ENCODE results near the gene RBM39. TPM values are rescaled to one million over a fixed set of nuclear protein-coding genes. Genes with fewer than 3 reads are reported as not detected.

Gene RBM39
- total and polyA plus RNA-seq, 2 donors: 449 to 830 TPM

DNA sequence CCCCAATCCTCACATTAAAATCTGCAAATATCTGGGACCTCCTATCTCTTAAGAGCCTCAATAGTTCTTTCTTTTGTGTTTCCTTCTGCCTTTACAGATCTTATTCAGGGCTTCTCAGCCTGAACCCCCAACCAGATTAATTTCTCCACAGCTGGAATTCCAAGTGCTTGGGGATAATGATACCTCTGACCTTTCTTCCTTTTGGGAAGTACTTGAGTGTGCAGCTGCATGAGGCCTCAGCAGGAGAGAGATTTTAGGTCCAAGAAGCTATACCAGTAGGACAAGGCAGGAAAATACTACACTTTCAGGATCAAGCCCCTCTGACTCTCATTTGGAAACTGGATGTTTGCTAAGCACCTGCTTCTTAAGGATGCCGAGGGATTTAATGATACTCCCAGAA, 32.3 kb upstream of the RBM39 start:
- H3K4me3 ChIP-seq (ENCODE audit: low read length in 2 of 2): no peak overlapping the region
- H3K9me3 ChIP-seq (ENCODE audit: control insufficient read depth in 2 of 2, insufficient read depth in 1 of 2, low read length in 1 of 2): peaks cover 0 to 13% of the 10 kb centered on the region in 2 donors
- 100% methylated on average over 1 of the region's 1 CpG for WGBS
- no peaks in the 10 kb centered on the region for H3K27me3 ChIP-seq (ENCODE audit: control insufficient read depth in 2 of 2, insufficient read depth in 1 of 2, low read length in 1 of 2)
- H3K36me3 ChIP-seq (ENCODE audit: control insufficient read depth in 2 of 2, insufficient read depth in 2 of 2, low read length in 1 of 2): peaks cover 0 to 12% of the 10 kb centered on the region in 2 donors
- H3K27ac ChIP-seq (ENCODE audit: low read depth in 1 of 2, low read length in 1 of 2): no peak overlapping the region
- peaks cover 32 to 52% of the 10 kb centered on the region in 2 donors for H3K4me1 ChIP-seq (ENCODE audit: control insufficient read depth in 2 of 2, insufficient read depth in 2 of 2, low read length in 2 of 2)
- DNase-seq (ENCODE audit: low read depth in 6 of 9, low spot score in 9 of 9): no peak

DNA sequence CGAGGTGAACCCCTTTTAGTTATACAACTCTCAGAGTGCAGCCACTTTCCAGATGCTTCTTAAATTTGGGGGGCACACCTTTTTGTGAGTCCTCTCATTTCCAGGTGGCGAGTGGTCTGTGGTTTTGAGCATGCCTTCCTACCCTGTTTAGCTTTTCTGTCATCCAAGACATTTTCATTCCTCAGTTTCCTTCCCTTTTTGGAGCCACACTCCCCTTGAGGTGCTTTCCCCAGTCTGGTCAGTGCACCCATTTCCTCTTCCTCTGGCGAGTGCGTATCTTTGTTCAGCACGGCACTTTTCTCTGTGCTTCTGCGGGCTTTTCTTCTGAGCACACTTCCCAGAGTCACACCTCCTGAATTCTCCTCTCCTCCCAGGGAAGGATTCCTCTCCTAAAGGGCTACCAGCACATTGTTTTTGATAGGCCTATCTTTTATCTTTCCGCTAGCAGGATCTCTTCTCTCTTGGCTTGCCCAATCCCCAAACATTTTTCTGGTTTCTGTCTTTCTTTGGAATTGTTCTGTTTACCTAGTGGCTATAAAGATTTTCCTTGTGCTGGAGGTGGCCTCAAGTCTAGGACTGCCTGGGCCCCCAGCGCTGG, 31.2 kb upstream of the RBM39 start:
- Histone ChIP-seq H3K27ac (ENCODE audit: low read depth in 1 of 2, low read length in 1 of 2) (peak overlapping the region; percentile 52 to 78), H3K9me3 (ENCODE audit: control insufficient read depth in 2 of 2, insufficient read depth in 1 of 2, low read length in 1 of 2) (peaks cover 0 to 13% of the 10 kb centered on the region in 2 donors), H3K27me3 (ENCODE audit: control insufficient read depth in 2 of 2, insufficient read depth in 1 of 2, low read length in 1 of 2) (no peaks in the 10 kb centered on the region), H3K4me1 (ENCODE audit: control insufficient read depth in 2 of 2, insufficient read depth in 2 of 2, low read length in 2 of 2) (peaks cover 40 to 61% of the 10 kb centered on the region in 2 donors), H3K36me3 (ENCODE audit: control insufficient read depth in 2 of 2, insufficient read depth in 2 of 2, low read length in 1 of 2) (peaks cover 0 to 4% of the 10 kb centered on the region in 2 donors), H3K4me3 (ENCODE audit: low read length in 2 of 2) (peak overlapping the region; percentile 74 to 82)
- DNase-seq (ENCODE audit: low read depth in 6 of 9, low spot score in 9 of 9): peak in 3 of 9 donors; percentile 26 to 56 (median 29)
- WGBS: 16% methylated on average over 8 of the region's 8 CpGs

DNA sequence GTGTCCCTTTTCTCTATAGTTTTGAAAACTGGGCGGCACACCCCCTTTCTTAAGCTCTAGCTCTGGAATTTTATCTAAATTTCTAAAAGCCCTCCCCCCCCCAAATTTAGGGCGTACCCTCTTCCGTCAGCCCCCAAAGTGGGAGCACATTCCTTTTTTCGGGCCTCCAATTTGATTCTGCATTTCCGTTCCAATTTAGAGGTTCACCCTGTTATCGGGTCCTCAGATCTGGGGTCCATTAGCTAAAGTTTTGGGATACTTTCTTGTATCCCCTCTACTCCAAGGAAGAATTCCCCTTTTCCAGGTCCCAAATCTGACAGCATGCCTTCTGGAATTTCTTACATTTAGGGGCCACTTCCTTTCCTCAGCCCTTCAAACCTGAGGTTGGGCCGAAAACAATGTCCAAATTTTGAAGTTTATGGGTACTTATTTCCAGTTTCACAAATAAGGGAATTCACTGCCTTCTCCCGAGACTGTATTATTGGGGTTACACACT, 30.6 kb upstream of the RBM39 start:
- WGBS: 3% methylated on average over 8 of the region's 8 CpGs
- peaks cover 0 to 4% of the 10 kb centered on the region in 2 donors for H3K36me3 ChIP-seq (ENCODE audit: control insufficient read depth in 2 of 2, insufficient read depth in 2 of 2, low read length in 1 of 2)
- peak in 1 of 9 donors; percentile 14 for DNase-seq (ENCODE audit: low read depth in 6 of 9, low spot score in 9 of 9)
- no peaks in the 10 kb centered on the region for H3K27me3 ChIP-seq (ENCODE audit: control insufficient read depth in 2 of 2, insufficient read depth in 1 of 2, low read length in 1 of 2)
- H3K4me1 ChIP-seq (ENCODE audit: control insufficient read depth in 2 of 2, insufficient read depth in 2 of 2, low read length in 2 of 2): peaks cover 40 to 65% of the 10 kb centered on the region in 2 donors
- peaks cover 0 to 13% of the 10 kb centered on the region in 2 donors for H3K9me3 ChIP-seq (ENCODE audit: control insufficient read depth in 2 of 2, insufficient read depth in 1 of 2, low read length in 1 of 2)
- peak overlapping the region; percentile 78 to 92 for H3K27ac ChIP-seq (ENCODE audit: low read depth in 1 of 2, low read length in 1 of 2)
- peak overlapping the region; percentile 74 to 82 for H3K4me3 ChIP-seq (ENCODE audit: low read length in 2 of 2)

DNA sequence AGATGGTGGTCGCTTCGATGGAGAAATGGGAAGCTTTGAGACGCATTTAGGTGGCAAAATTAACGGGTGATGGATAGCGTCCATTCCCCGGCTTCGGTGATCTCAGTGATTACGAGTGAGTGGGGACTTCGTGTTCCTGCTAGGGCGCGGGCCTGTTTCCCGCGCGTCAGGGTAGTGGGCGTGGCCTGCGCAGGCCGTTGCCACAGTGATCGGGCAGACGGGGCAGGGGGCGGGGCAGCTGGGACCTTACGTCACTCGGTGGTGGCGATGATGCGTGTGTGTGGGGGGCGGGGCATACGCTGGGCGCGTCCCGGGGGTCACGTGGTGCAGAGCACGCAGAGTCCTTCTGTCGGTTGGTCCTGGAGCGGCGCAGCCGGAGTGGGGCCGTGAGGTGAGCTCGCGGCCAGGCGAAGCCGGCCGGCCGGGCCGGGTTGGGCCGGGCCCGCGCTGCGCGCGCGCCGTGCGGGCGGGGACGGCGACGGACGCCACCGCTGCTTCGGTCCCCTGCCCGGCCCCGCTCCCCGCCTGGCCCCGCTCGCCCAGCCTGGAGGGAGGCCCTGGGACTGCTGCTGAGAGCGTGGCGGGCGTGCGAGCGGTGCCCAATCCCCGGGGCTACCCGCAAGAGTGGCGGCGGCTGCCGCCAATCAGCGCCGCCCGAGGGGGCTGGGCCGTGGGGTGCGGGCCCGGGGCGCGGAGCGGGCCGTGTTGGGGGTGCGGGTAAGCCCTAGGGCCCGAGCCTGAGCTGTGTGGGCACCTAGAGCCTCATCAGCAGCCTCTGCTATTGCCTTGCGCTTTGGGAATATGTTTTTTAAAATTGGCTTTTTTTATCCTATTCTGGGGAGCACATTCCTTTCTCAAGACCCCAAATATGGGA, 29.9 kb upstream of the RBM39 start, which contains the start of gene PHF20:
Gene PHF20 (plus strand): TSS at position 327 of the 874 bp plus-strand sequence. CDS start 29,508 bp downstream, outside the sequence.
- H3K4me3 ChIP-seq (ENCODE audit: low read length in 2 of 2): peak within 1 kb of the TSS; percentile 74 to 82
- WGBS: 5% methylated on average over 87 of the region's 87 CpGs

DNA sequence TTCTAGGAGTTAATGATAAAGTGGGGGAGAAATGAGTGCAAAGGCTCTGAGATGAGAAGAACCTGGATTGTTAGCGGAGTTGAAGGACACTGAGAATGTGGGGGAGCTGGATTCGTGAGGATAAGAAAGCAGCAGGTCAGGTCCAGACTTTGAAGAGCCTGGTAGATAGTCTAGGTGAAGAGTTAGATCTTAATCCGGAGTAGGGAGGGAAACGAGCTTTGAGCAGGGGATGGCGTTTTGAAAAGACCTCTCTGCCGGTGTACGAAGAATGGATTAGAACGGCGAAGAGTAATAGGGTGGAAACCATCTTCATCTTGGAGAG, 29.3 kb upstream of the RBM39 start:
- peaks cover 30 to 60% of the 10 kb centered on the region in 2 donors for H3K4me1 ChIP-seq (ENCODE audit: control insufficient read depth in 2 of 2, insufficient read depth in 2 of 2, low read length in 2 of 2)
- H3K36me3 ChIP-seq (ENCODE audit: control insufficient read depth in 2 of 2, insufficient read depth in 2 of 2, low read length in 1 of 2): peaks cover 0 to 4% of the 10 kb centered on the region in 2 donors
- H3K9me3 ChIP-seq (ENCODE audit: control insufficient read depth in 2 of 2, insufficient read depth in 1 of 2, low read length in 1 of 2): peaks cover 0 to 13% of the 10 kb centered on the region in 2 donors
- peak overlapping the region; percentile 73 to 83 for H3K27ac ChIP-seq (ENCODE audit: low read depth in 1 of 2, low read length in 1 of 2)
- H3K4me3 ChIP-seq (ENCODE audit: low read length in 2 of 2): peak overlapping the region; percentile 8 to 82
- no peaks in the 10 kb centered on the region for H3K27me3 ChIP-seq (ENCODE audit: control insufficient read depth in 2 of 2, insufficient read depth in 1 of 2, low read length in 1 of 2)
- WGBS: 92% methylated on average over 9 of the region's 9 CpGs
- DNase-seq (ENCODE audit: low read depth in 6 of 9, low spot score in 9 of 9): no peak

More for the DNA sequence above, 29.9 kb upstream of the RBM39 start, which contains the start of gene PHF20:
- peaks cover 0 to 13% of the 10 kb centered on the region in 2 donors for H3K9me3 ChIP-seq (ENCODE audit: control insufficient read depth in 2 of 2, insufficient read depth in 1 of 2, low read length in 1 of 2)
- H3K4me1 ChIP-seq (ENCODE audit: control insufficient read depth in 2 of 2, insufficient read depth in 2 of 2, low read length in 2 of 2): peaks cover 36 to 63% of the 10 kb centered on the region in 2 donors
- H3K27me3 ChIP-seq (ENCODE audit: control insufficient read depth in 2 of 2, insufficient read depth in 1 of 2, low read length in 1 of 2): no peaks in the 10 kb centered on the region
- H3K36me3 ChIP-seq (ENCODE audit: control insufficient read depth in 2 of 2, insufficient read depth in 2 of 2, low read length in 1 of 2): peaks cover 0 to 4% of the 10 kb centered on the region in 2 donors
- peak; percentile 87 to 99 (median 93) for DNase-seq (ENCODE audit: low read depth in 6 of 9, low spot score in 9 of 9)
- H3K27ac ChIP-seq (ENCODE audit: low read depth in 1 of 2, low read length in 1 of 2): peak within 1 kb of the TSS; percentile 83 to 92

DNA sequence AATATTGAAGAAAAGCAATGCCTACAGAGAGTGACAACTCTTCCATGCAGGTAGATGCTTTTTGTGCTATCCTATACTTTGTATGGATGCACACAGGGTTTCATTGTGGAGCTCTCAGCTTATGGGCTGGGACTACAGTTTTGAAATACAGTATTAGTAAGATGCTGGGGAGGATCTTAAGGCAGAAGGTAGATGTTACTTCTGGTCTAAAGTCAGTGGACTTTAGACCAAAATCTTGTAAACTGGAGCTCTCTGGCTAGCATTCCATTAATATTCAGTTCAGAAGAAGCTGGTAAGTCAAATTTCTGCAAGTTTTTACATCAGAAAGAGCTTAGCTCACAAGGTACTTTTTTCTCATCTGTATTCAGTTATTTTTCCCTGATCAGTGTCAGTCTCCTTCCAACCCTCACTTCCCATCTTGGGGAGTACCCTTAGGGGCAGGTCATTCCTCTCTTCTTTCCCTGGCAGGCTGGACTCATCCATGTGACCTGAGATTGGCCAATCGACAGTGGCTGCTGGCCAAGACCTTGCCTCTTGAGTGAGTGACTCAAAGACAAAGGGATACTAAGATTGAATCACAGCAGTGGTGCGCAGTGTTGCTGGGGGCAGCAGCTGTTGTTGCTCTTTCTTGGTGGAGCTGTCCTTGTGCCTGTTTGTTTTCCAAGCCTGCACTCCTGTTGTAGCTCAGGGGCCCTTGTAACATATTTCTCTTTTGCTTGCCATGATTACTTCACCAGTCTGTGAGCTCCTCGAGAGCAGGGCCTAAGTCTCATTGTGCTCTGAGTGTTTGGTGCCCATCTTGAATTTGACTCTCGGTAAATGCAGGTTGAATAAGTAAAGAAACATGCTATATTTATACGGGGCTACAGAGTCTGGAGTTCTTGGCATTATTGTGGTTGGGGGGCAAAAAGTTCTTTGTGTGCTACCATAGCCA, 26.9 kb upstream of the RBM39 start:
- peak in 2 of 9 donors; percentile 26 to 53 for DNase-seq (ENCODE audit: low read depth in 6 of 9, low spot score in 9 of 9)
- 82% methylated on average over 5 of the region's 5 CpGs for WGBS
- peak overlapping the region; percentile 87 to 93 for H3K27ac ChIP-seq (ENCODE audit: low read depth in 1 of 2, low read length in 1 of 2)
- H3K27me3 ChIP-seq (ENCODE audit: control insufficient read depth in 2 of 2, insufficient read depth in 1 of 2, low read length in 1 of 2): no peaks in the 10 kb centered on the region
- H3K4me1 ChIP-seq (ENCODE audit: control insufficient read depth in 2 of 2, insufficient read depth in 2 of 2, low read length in 2 of 2): peaks cover 27 to 58% of the 10 kb centered on the region in 2 donors
- no peaks in the 10 kb centered on the region for H3K36me3 ChIP-seq (ENCODE audit: control insufficient read depth in 2 of 2, insufficient read depth in 2 of 2, low read length in 1 of 2)
- peaks cover 0 to 13% of the 10 kb centered on the region in 2 donors for H3K9me3 ChIP-seq (ENCODE audit: control insufficient read depth in 2 of 2, insufficient read depth in 1 of 2, low read length in 1 of 2)
- H3K4me3 ChIP-seq (ENCODE audit: low read length in 2 of 2): no peak overlapping the region

DNA sequence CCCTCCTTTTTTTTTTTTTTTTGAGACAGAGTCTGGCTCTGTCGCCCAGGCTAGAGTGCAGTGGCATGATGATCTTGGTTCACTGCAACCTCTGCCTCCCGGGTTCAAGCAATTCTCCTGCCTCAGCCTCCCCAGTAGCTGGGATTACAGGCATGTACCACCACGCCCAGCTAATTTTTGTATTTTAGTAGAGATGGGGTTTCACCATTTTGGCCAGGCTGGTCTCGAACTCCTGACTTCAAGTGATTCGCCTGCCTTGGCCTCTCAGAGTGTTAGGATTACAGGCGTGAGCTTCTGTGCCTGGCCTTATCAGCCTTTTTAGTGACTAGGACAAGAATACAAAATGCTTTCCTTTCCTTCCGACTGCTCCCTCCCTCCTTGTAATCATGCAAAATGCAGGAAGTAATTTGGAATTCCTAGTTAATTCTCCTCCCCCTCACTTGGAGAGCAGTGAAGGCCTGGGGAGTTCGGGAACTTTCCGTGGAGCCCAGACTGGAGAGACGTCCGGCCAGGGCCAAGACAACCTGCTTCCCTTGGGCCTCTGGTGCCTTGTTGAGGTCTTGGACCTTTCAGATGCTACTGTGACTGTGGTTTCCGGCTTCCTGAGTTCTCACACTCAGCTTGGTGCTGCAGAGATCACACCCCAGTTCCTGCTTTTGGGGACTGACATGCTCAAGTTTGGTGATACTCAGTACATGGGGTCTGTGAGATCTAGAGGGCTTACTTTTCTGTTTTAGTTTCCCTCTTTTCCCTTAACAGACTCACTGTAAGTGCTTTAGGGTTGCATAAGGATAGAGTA, 25.8 kb upstream of the RBM39 start:
- Histone ChIP-seq H3K4me1 (ENCODE audit: control insufficient read depth in 2 of 2, insufficient read depth in 2 of 2, low read length in 2 of 2) (peaks cover 17 to 50% of the 10 kb centered on the region in 2 donors), H3K9me3 (ENCODE audit: control insufficient read depth in 2 of 2, insufficient read depth in 1 of 2, low read length in 1 of 2) (peaks cover 0 to 13% of the 10 kb centered on the region in 2 donors), H3K27me3 (ENCODE audit: control insufficient read depth in 2 of 2, insufficient read depth in 1 of 2, low read length in 1 of 2) (no peaks in the 10 kb centered on the region), H3K27ac (ENCODE audit: low read depth in 1 of 2, low read length in 1 of 2) (peak overlapping the region; percentile 87 to 99), H3K36me3 (ENCODE audit: control insufficient read depth in 2 of 2, insufficient read depth in 2 of 2, low read length in 1 of 2) (no peaks in the 10 kb centered on the region), H3K4me3 (ENCODE audit: low read length in 2 of 2) (peak overlapping the region; percentile 7 to 39)
- 28% methylated on average over 12 of the region's 12 CpGs for WGBS
- peak in 8 of 9 donors; percentile 55 to 93 (median 78) for DNase-seq (ENCODE audit: low read depth in 6 of 9, low spot score in 9 of 9)

DNA sequence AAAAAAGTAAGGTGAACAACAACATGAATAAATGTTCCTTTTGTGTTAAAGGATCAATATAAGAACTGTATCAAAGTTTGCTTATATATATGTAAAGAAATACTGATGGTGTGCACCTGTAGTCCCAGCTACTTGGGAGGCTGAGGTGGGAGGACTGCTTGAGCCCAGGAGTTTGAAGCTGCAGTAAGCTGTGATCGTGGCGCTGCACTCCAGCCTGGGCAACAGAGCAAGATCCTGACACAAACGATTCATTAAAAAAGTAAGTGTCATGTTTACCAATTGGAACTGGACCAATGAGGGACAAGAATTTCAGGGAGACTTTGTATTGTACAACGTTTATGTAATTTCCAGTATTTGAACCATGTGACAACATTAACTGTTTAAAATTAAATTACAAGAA, 24.8 kb upstream of the RBM39 start:
- WGBS: 92% methylated on average over 4 of the region's 4 CpGs
- no peak overlapping the region for H3K27ac ChIP-seq (ENCODE audit: low read depth in 1 of 2, low read length in 1 of 2)
- DNase-seq (ENCODE audit: low read depth in 6 of 9, low spot score in 9 of 9): no peak

More for the DNA sequence above, 24.8 kb upstream of the RBM39 start:
- Histone ChIP-seq H3K36me3 (ENCODE audit: control insufficient read depth in 2 of 2, insufficient read depth in 2 of 2, low read length in 1 of 2) (no peaks in the 10 kb centered on the region), H3K9me3 (ENCODE audit: control insufficient read depth in 2 of 2, insufficient read depth in 1 of 2, low read length in 1 of 2) (peaks cover 0 to 13% of the 10 kb centered on the region in 2 donors), H3K27me3 (ENCODE audit: control insufficient read depth in 2 of 2, insufficient read depth in 1 of 2, low read length in 1 of 2) (no peaks in the 10 kb centered on the region), H3K4me1 (ENCODE audit: control insufficient read depth in 2 of 2, insufficient read depth in 2 of 2, low read length in 2 of 2) (peaks cover 13 to 45% of the 10 kb centered on the region in 2 donors), H3K4me3 (ENCODE audit: low read length in 2 of 2) (no peak overlapping the region)

Data from thymus (tissue), 11 donors.